Astrocyte (in vitro differentiated cells and primary cell): ENCODE results near the gene TMEM123.

Source experiments
- EZH2 ChIP-seq: IDR thresholded peaks from 2 replicates; pipeline ENCODE4 v1.6.1; 2012; ENCODE audit warnings: mild to moderate bottlenecking, low read length, inconsistent platforms; ENCODE audit not compliant: insufficient read depth
- TF ChIP-seq, protein P1 (sequence below): IDR thresholded peaks from 2 replicates; pipeline ENCODE4 v1.5.1; 2011; ENCODE audit warnings: low read depth, mild to moderate bottlenecking, inconsistent platforms, low read length, moderate library complexity; ENCODE audit not compliant: insufficient read depth

GRCh38 chr11:102465696-102466095 lies 13.1 kb upstream of the TMEM123 start:
- TF ChIP-seq, protein P1, sequence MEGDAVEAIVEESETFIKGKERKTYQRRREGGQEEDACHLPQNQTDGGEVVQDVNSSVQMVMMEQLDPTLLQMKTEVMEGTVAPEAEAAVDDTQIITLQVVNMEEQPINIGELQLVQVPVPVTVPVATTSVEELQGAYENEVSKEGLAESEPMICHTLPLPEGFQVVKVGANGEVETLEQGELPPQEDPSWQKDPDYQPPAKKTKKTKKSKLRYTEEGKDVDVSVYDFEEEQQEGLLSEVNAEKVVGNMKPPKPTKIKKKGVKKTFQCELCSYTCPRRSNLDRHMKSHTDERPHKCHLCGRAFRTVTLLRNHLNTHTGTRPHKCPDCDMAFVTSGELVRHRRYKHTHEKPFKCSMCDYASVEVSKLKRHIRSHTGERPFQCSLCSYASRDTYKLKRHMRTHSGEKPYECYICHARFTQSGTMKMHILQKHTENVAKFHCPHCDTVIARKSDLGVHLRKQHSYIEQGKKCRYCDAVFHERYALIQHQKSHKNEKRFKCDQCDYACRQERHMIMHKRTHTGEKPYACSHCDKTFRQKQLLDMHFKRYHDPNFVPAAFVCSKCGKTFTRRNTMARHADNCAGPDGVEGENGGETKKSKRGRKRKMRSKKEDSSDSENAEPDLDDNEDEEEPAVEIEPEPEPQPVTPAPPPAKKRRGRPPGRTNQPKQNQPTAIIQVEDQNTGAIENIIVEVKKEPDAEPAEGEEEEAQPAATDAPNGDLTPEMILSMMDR = no peak
- TF ChIP-seq EZH2 = no peak
